DMS53 (cell line): ENCODE measurements around the gene ABHD16A.

Experiments used
- DNase-seq: peaks from one replicate; lab custom pipeline; 2025; lab: John Stamatoyannopoulos, UW

ABHD16A gene

GRCh38 chr6:31730631-31731086, 27.5 kb upstream of the ABHD16A start:
- peak; percentile 37 for DNase-seq

GRCh38 chr6:31729979-31730630, 27.0 kb upstream of the ABHD16A start:
- peak; percentile 74 for DNase-seq

GRCh38 chr6:31729515-31729978, 26.4 kb upstream of the ABHD16A start:
- DNase-seq: peak; percentile 94

DNA sequence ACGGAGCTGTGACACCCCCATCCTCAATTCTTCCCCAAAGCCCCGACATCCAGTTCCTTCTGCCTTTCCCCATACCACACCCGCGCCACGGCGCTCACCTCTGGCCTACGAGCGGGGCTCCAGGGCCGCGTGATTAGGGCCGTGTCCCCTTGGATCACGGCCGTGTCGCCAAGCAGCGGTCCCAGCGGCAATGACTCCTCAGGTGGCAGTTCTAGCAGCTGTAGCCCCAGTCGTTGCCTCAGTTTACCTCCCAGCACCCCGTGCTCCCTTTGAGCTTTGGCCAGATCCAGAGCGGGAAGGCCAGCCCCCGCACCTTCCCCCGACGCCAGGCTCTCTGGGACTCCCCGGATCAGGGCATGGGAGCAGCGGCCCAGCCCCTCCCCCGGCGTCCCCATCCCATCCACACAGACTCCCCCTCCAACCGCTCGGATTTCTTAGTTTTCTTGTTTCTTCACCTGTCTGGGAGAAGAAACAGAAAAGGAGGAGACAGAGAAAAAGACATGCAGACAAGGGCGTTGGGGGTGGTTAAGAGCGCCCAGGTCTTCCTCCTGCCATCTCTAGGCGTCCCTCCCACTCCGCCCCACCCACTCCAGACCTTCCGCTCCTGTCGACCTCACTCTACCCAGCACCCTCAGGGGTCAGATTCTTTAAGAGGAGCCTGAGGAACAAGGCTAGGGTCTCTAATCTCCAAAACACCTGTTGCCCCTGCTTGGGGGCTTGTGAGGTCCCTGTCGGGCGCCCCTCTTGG, 25.8 kb upstream of the ABHD16A start, which contains the start of gene DDAH2:
TSS of gene DDAH2 (minus strand) at position 533 of the 748 bp plus-strand sequence. CDS start at position 395, 138 bp downstream.
- DNase-seq: no peak

DNA sequence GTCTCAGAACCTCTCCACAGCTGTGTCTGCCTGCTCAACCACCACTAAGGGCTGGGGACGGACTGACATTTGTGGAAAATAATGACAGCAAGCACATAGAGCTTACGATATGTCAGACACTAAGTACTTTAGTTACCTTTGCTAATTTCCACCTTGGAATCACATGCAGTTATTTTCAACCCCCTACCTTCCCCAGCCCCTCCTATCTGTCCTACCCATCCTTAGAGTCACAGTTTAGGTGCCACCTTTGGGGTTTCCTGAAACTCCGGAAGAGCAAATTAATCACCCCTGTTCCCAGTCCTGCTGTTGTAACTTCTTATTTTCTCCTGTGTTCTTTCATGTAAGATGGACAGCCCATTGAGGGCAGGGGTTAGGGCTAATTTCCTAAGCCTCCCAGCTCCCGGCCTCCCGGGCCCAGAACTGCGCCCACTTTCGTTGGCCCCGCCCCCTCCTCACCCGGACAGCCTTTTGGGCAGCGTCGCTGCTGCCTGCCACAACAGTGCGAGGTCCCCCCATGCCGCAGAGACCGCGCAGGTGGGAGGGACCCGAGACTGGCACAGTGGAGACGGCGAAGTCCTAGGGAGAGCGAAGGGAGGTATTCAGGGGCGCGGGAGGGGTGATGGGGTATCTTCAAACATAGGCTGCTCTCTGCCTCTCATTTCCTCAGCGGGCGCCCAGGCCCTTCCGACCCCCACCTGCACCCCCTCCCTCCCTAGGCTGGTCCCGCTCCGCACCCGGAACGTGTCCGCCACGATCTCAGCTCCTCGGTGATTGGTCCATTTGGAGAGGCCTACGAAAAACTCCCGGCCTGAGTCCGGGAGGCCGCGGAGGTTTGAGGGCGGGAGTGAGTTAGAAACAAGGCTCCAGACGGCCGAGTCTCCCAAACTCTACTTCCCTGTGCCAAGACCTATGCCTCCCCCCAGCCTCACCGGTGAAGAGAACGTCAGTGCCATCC, 24.9 kb upstream of the ABHD16A start:
- no peak for DNase-seq

- no peak for DNase-seq
Measured at GRCh38 chr6:31727034-31727716, 24.1 kb upstream of the ABHD16A start.

DNA sequence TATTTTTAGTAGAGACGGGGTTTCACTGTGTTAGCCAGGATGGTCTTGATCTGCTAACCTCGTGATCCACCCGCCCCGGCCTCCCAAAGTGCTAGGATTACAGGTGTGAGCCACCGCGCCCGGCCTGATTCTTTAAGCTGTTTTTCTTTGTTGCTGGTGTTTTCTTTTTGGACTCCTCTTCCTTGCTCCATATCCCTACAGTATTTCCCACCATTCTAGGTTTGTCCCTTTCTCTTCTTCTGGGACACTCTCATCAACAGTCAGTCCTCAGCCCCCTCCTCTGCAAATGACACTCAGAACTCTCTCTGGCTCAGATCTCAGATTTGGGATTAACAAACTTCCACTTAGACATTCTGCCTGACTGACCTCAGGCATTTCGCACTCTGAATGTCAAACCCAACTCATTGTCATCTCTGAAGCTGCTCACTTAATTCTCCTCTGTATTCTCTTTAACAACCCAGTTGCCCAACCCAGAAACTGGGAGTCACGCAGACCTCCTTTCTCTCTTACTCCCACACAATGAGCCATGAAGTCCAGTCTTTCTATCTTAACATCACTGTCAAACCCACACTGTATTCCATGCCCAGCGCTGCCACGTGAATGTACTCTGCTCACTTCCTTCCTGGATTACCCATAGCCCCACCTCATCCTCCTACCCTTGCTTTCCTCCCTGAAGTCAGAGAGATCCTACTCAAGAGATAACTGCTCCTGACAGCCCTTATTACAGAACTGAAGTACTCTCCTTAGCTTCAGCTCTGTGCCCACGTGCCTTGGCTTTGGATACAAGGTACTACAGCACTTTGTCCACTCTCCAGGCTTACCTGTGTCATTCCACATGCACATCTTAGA, 22.6 kb upstream of the ABHD16A start:
- DNase-seq: no peak

- DNase-seq: no peak
Measured at GRCh38 chr6:31723980-31724691, 21.0 kb upstream of the ABHD16A start.

DNA sequence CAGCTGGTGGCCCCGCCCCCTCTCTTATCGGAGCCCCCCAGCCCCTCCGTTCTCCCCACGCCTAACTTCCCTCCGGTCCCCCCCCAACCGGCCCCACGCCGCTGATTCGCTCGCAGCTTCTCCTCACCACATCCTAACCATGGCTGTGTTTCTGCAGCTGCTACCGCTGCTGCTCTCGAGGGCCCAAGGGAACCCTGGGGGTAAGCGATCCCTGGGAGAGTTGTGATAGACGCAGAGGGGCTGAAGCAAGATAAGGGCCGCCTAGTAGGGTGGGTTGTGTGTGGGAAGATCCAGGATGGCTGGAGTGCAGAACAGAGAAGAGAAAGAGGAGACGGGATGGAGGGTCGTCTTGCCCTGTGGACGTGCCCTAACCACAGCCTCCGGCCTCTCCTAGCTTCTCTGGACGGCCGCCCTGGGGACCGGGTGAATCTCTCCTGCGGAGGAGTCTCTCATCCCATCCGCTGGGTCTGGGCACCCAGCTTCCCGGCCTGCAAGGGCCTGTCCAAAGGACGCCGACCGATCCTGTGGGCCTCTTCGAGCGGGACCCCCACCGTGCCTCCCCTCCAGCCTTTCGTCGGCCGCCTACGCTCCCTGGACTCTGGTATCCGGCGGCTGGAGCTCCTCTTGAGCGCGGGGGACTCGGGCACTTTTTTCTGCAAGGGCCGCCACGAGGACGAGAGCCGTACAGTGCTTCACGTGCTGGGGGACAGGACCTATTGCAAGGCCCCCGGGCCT, 20.3 kb upstream of the ABHD16A start, which contains the start of gene MPIG6B:
TSS of gene MPIG6B (plus strand) at position 129 of the 735 bp plus-strand sequence. CDS start at position 140, 11 bp downstream.
- DNase-seq: no peak

- no peak for DNase-seq
Measured at GRCh38 chr6:31722173-31722572, 19.0 kb upstream of the ABHD16A start.

DNA sequence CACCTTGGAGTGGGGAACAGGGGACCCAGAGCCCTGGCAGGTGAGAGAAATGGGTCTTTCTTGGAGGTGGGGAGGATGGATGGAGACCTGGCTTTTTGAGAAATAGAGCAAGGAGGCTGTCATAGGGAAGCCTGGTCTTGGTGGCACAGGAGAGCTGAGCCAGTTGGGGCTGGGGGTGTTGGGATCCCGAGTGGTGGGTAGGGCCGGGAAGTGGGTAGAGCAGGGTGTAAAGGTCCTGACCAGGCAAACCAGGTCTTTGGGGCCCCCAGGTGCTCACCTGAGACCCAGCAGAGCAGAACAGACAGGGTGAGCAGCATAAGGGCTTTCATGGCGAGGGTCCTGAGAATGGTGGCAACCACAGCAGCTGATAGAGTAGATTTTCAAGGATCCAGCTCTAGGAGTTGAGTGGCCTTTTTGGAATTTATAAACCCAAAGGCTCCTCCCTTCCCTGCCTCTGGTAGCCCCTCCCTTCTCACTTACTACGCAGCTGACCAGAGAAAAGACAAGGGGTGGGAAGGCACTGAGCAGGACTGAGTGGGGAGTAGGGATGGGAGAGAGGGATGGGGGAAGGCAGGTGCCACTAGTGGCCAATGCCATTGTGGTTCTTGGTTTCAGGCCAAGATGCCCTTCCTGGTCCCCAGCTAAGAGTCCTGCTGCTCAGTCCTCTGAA, 18.4 kb upstream of the ABHD16A start, which contains the start of gene LY6G6C:
TSS of gene LY6G6C (minus strand) at position 396 of the 670 bp plus-strand sequence. CDS start at position 329, 67 bp downstream.
- DNase-seq: no peak

DNA sequence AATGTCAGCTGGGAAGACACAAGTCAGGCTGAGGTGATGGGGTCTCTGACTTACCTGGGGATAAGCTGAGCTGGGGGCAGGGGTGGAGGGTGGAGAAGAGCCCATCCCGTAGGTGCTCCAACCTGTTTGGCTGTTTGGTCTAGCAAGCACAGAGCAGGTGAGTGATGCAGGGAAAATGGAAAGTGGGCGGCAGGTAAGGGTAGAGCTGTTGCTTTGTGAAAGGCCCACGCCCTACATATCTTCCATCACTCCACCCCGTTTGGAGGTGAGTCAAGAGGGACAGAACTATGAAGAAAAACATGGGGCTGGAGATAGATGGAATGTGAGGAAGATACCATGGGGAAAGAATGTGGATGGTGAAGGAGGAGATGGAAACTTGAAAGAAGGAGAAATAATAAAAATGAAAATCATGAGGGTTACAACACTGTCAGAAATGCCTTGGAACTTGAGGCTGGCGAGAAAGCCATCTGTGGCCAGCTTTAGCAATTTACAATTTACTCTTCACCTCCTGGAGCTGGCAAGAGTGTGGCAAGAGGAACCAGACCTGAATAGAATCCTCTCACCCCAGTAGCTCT, 17.2 kb upstream of the ABHD16A start:
- no peak for DNase-seq

GRCh38 chr6:31719001-31719400, 15.9 kb upstream of the ABHD16A start:
- DNase-seq: no peak

- DNase-seq: peak; percentile 93
Measured at GRCh38 chr6:31718265-31718664, 15.1 kb upstream of the ABHD16A start.

GRCh38 chr6:31717499-31718222, 14.5 kb upstream of the ABHD16A start:
- DNase-seq: peak; percentile 34

DNA sequence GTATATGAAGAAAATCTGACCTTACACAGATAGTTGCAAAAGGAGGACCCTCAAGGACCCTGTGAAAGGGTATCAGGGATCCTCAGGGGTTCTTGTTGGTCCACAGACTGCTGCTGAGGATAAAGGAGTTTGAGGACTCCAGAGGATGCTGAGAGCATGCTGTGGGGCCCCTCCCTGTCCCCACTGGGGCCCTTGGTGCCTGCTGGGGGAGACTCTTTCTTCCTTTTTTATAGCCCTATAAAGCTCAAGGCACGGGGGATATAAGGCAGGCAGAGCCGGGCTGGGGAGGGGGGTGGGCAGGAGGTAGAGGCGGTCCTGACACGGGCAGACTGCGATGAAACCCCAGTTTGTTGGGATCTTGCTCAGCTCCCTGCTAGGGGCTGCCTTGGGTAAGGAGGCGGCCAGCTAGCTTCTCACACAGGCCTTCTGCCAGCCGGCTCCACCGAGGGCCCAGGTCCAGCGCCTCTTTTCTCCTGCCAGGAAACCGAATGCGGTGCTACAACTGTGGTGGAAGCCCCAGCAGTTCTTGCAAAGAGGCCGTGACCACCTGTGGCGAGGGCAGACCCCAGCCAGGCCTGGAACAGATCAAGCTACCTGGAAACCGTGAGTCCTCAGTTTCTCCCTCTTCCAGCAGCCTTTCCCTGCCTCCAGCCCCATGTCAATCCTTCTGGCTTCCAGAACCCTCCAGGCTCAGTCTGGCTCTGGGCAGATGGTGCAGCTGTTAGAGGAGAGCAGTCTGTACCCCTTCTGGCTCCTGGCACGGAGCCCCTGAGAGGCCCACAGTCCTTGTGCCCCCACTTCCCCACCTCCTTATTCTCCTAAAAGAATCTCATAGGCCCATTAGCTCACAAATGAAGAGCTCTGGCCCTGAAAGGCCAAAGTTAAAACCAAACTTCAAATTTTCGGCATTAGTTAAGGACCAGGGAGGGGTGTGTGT, 12.2 kb upstream of the ABHD16A start, which contains the start of gene LY6G6D:
TSS of gene LY6G6D (plus strand) at position 327 of the 937 bp plus-strand sequence. CDS start at position 335, 8 bp downstream.
- no peak for DNase-seq
